ENCODE results near the gene USP35. TPM values are rescaled to one million over a fixed set of nuclear protein-coding genes. Genes with fewer than 3 reads are reported as not detected.
A peak's percentile ranks its signal among the peaks of the same experiment; 100 is the strongest.

Gene USP35
- total RNA-seq (2021) (9.1 to 10.6 TPM (median 9.6 TPM) in 3 replicates), Bru-seq, nascent RNA (percentile 53 among the genes with signal in this experiment)
- long read RNA-seq, experiment 1, full-length matches to known transcripts: 1 of 16 reads
- long read RNA-seq, experiment 1, partial matches to known transcripts: 8 of 16 reads
- long read RNA-seq, experiment 1, other reads (novel, unspliced or antisense): 7 of 16 reads
- long read RNA-seq, experiment 2, full-length matches to known transcripts: 1 of 6 reads
- long read RNA-seq, experiment 2, partial matches to known transcripts: 3 of 6 reads
- long read RNA-seq, experiment 2, other reads (novel, unspliced or antisense): 2 of 6 reads
- long read RNA-seq, experiment 3: 0 reads

GRCh38 chr11:78188286-78189173 is at the start of gene USP35, which contains the start of gene KCTD21:
Gene USP35, plus strand, starts transcription at chr11:78188919. Its CDS starts 7,327 bp downstream, at chr11:78196246.
Gene KCTD21, minus strand, starts transcription at chr11:78188626. Its CDS starts 14,072 bp downstream, at chr11:78174554.
- CTCF ChIA-PET: interaction anchor here (0.5 to 2.2 kb wide), 10 partner anchors 11 to 544 kb away, joined by 3 to 11 read pairs (median 4); partner anchors contain the start of genes ALG8 and GAB2

GRCh38 chr11:78139422-78140391 is 49.0 kb upstream of the USP35 start, which contains the start of gene ALG8:
Gene ALG8, minus strand, starts transcription at chr11:78139626. Its CDS starts 38 bp downstream, at chr11:78139588.
- ChIA-PET POLR2A (interaction anchor here (0.6 to 1.6 kb wide), 7 partner anchors 21 to 236 kb away, joined by 3 to 9 read pairs (median 3); partner anchors contain the start of genes INTS4, KCTD21 and USP35), CTCF (interaction anchor here (0.5 to 1.5 kb wide), 5 partner anchors 48 to 666 kb away, joined by 3 to 6 read pairs (median 3); partner anchors contain the start of gene KCTD21)
- peaks cover 3% of the 10 kb centered on the region; the same call in 1 of the 2 replicates for H3K9me3 Mint-ChIP-seq
- H3K27ac Mint-ChIP-seq: peak within 1 kb of the TSS; percentile 98
- peak within 1 kb of the TSS; percentile 88 for H3K4me3 Mint-ChIP-seq
- H3K27me3 Mint-ChIP-seq (ENCODE audit: low read depth): no peaks in the 10 kb centered on the region; the same call in 1 of the 2 replicates
- peak; percentile 96 for DNase-seq (ENCODE audit: low spot score)
- ATAC-seq: peak; percentile 97
- peaks cover 44% of the 10 kb centered on the region for H3K36me3 Mint-ChIP-seq
- peaks cover 17% of the 10 kb centered on the region for H3K4me1 Mint-ChIP-seq
- peak; percentile 38; the same call in 1 of the 2 replicates for TF ChIP-seq ETV6 (CRISPR knock-in tag; IDR thresholded peaks at IDR 0.05)
- TF ChIP-seq E2F4 (CRISPR knock-in tag; IDR thresholded peaks at IDR 0.05; ENCODE audit: borderline replicate concordance, low read depth): peak; percentile 92; the same call in 1 of the 2 replicates
- TF ChIP-seq RORB (CRISPR knock-in tag; IDR thresholded peaks at IDR 0.05): no peak
- TF ChIP-seq ZNF423 (CRISPR knock-in tag; IDR thresholded peaks at IDR 0.05): no peak
- TF ChIP-seq ZNF263 (CRISPR knock-in tag; IDR thresholded peaks at IDR 0.05; ENCODE audit: low read depth): no peak
- no peak; the same call in 1 of the 2 replicates for TF ChIP-seq PREB (CRISPR knock-in tag; IDR thresholded peaks at IDR 0.05; ENCODE audit: borderline replicate concordance)
- TF ChIP-seq KAT7 (CRISPR knock-in tag; IDR thresholded peaks at IDR 0.05; ENCODE audit: borderline replicate concordance): no peak; the same call in 1 of the 2 replicates
- TF ChIP-seq ZNF219 (CRISPR knock-in tag; IDR thresholded peaks at IDR 0.05; ENCODE audit: borderline replicate concordance): 0 out of 2 replicates have a peak, but pooled peaks have one; percentile 31
- no peak for TF ChIP-seq EMX1 (CRISPR knock-in tag; IDR thresholded peaks at IDR 0.05)

More at GRCh38 chr11:78188286-78189173, at the start of gene USP35, which contains the start of gene KCTD21:
- ATAC-seq: peak; percentile 95
- TF ChIP-seq SMAD3 (CRISPR knock-in tag; IDR thresholded peaks at IDR 0.05; ENCODE audit: borderline replicate concordance): 0 out of 2 replicates have a peak, but pooled peaks have one; percentile 62
- peak; percentile 56 for TF ChIP-seq ETV6 (CRISPR knock-in tag; IDR thresholded peaks at IDR 0.05)
- TF ChIP-seq FOXP1 (CRISPR knock-in tag; IDR thresholded peaks at IDR 0.05; ENCODE audit: borderline replicate concordance): no peak
- TF ChIP-seq E2F5 (CRISPR knock-in tag; IDR thresholded peaks at IDR 0.05): peak; percentile 49; the same call in 1 of the 2 replicates
- no peak for TF ChIP-seq ZNF138 (CRISPR knock-in tag; conservative IDR thresholded peaks at IDR 0.05)
- TF ChIP-seq CREM (CRISPR knock-in tag; IDR thresholded peaks at IDR 0.05): peak; percentile 21; the same call in 1 of the 2 replicates
- TF ChIP-seq ZNF232 (CRISPR knock-in tag; IDR thresholded peaks at IDR 0.05): peak; percentile 77; the same call in 1 of the 2 replicates
- peak; percentile 83 for TF ChIP-seq ZNF121 (CRISPR knock-in tag; IDR thresholded peaks at IDR 0.05)
- TF ChIP-seq SMAD4 (CRISPR knock-in tag; IDR thresholded peaks at IDR 0.05): no peak
- no peak for TF ChIP-seq ZNF219 (CRISPR knock-in tag; IDR thresholded peaks at IDR 0.05; ENCODE audit: borderline replicate concordance)
- 0 out of 2 replicates have a peak, but pooled peaks have one; percentile 65 for TF ChIP-seq TEAD1 (CRISPR knock-in tag; IDR thresholded peaks at IDR 0.05)
- TF ChIP-seq RORB (CRISPR knock-in tag; IDR thresholded peaks at IDR 0.05): no peak
- no peak for TF ChIP-seq GABPB1 (CRISPR knock-in tag; IDR thresholded peaks at IDR 0.05)
- no peak for TF ChIP-seq TEAD4 (CRISPR knock-in tag; IDR thresholded peaks at IDR 0.05)
- 0 out of 2 replicates have a peak, but pooled peaks have one; percentile 15 for TF ChIP-seq ERG (CRISPR knock-in tag; IDR thresholded peaks at IDR 0.05)
- TF ChIP-seq SP1 (CRISPR knock-in tag; conservative IDR thresholded peaks at IDR 0.05): peak; percentile 98
- TF ChIP-seq MAX (CRISPR knock-in tag; IDR thresholded peaks at IDR 0.05): peak; percentile 72
- peak; percentile 100 for TF ChIP-seq GTF2I (CRISPR knock-in tag; conservative IDR thresholded peaks at IDR 0.05)
- TF ChIP-seq TCF7 (CRISPR knock-in tag; IDR thresholded peaks at IDR 0.05; ENCODE audit: low read depth): no peak
- POLR2A ChIA-PET: interaction anchor here (0.8 to 1.5 kb wide), 4 partner anchors 9 to 229 kb away, joined by 3 to 9 read pairs (median 3); partner anchors contain the start of genes ALG8 and GAB2
- H3K27me3 Mint-ChIP-seq (ENCODE audit: low read depth): no peaks in the 10 kb centered on the region; the same call in 1 of the 2 replicates
- no peaks in the 10 kb centered on the region for H3K9me3 Mint-ChIP-seq
- peak within 1 kb of the TSS; percentile 91 for H3K4me3 Mint-ChIP-seq
- peak; percentile 97 for DNase-seq (ENCODE audit: low spot score)
- no peaks in the 10 kb centered on the region for H3K36me3 Mint-ChIP-seq
- peaks cover 23% of the 10 kb centered on the region for H3K4me1 Mint-ChIP-seq
- H3K27ac Mint-ChIP-seq: no peak within 1 kb of the TSS; the same call in 1 of the 2 replicates
